SU-DHL-6 (cell line): ENCODE data around the gene RANBP17.

Experiments
- H2AFZ ChIP-seq: fragments of 200-600 bp; sonication (generic); 2 replicates; pipeline ENCODE4 v1.6.1; 2014; ENCODE audit warnings: low read depth, mild to moderate bottlenecking, moderate library complexity, mixed read lengths, antibody characterized with exemption, low read length; ENCODE audit not compliant: severe bottlenecking
- H3F3A ChIP-seq: fragments of 200-600 bp; shearing (Covaris generic); 2 replicates; pipeline ENCODE4 v1.6.0; 2016; ENCODE audit warnings: antibody characterized with exemption, mild to moderate bottlenecking; ENCODE audit not compliant: insufficient read depth
- H3K27ac ChIP-seq: fragments of 200-600 bp; sonication (generic); 2 replicates; pipeline ENCODE4 v1.5.1; 2016; ENCODE audit warnings: low read depth, mild to moderate bottlenecking, low read length, moderate library complexity, mixed read lengths
- H3K27me3 ChIP-seq: fragments of 200-600 bp; sonication (generic), shearing (Covaris generic); 2 replicates; pipeline ENCODE4 v1.6.0; 2014; ENCODE audit warnings: mild to moderate bottlenecking, low read length
- H3K36me3 ChIP-seq: fragments of 200-600 bp; sonication (generic); 2 replicates; pipeline ENCODE4 v1.6.1; 2014; ENCODE audit warnings: mild to moderate bottlenecking, low read length, mixed read lengths
- H3K4me2 ChIP-seq: fragments of 300-600, 200-600 bp; shearing (Covaris generic), sonication (generic); 2 replicates; pipeline ENCODE4 v1.6.0; 2014; ENCODE audit warnings: low read length, low read depth, mild to moderate bottlenecking; ENCODE audit not compliant: poor library complexity, severe bottlenecking
- H3K4me3 ChIP-seq: fragments of 200-600 bp; sonication (generic); 2 replicates; pipeline ENCODE4 v1.5.1; 2014; ENCODE audit warnings: antibody characterized with exemption, low read length, mild to moderate bottlenecking, mixed read lengths; ENCODE audit not compliant: insufficient read depth, poor library complexity, severe bottlenecking
- H3K79me2 ChIP-seq: fragments of 200-600 bp; sonication (generic); 2 replicates; pipeline ENCODE4 v1.6.1; 2014; ENCODE audit warnings: mild to moderate bottlenecking, low read length, moderate library complexity; ENCODE audit not compliant: insufficient read depth
- H3K9ac ChIP-seq: fragments of 200-600 bp; sonication (generic); 2 replicates; pipeline ENCODE4 v1.7.0; 2014; ENCODE audit warnings: mild to moderate bottlenecking, low read length
- H3K9me2 ChIP-seq: fragments of 200-600 bp; sonication (generic); replicated peaks from 2 replicates; pipeline ENCODE4 v1.6.1; 2014; ENCODE audit warnings: low read length; ENCODE audit not compliant: insufficient read depth
- H3K9me3 ChIP-seq: fragments of 200-600 bp; sonication (generic); 2 replicates; pipeline ENCODE4 v1.6.1; 2014; ENCODE audit warnings: low read length, mixed read lengths; ENCODE audit not compliant: insufficient read depth
- H4K20me1 ChIP-seq: fragments of 200-600 bp; sonication (generic); 2 replicates; pipeline ENCODE4 v1.6.1; 2014; ENCODE audit warnings: low read depth, mild to moderate bottlenecking, antibody characterized with exemption, low read length, moderate library complexity, mixed read lengths
- CTCF ChIP-seq: fragments of 200-600 bp; sonication (generic); IDR thresholded peaks from one replicate; pipeline ENCODE4 v1.5.1; 2017; ENCODE audit warnings: antibody characterized with exemption, mild to moderate bottlenecking, low read length, moderate library complexity; ENCODE audit not compliant: insufficient read depth, poor library complexity, severe bottlenecking
- EZH2phosphoT487 ChIP-seq: fragments of 200-600 bp; sonication (generic), shearing (Covaris generic); conservative IDR thresholded peaks from 2 replicates; pipeline ENCODE4 v1.6.1; 2018; ENCODE audit warnings: mild to moderate bottlenecking, antibody characterized with exemption, low read length, moderate library complexity, mixed read lengths

The RANBP17 gene

GRCh38 chr5:171010086-171010485, 148.3 kb downstream of the RANBP17 start:
- H3K36me3 ChIP-seq: no peaks in the 10 kb centered on the region
- no peaks in the 10 kb centered on the region for H3K9me2 ChIP-seq
- H2AFZ ChIP-seq: no peak overlapping the region
- H3K4me2 ChIP-seq: no peak overlapping the region
- no peaks in the 10 kb centered on the region for H3K9me3 ChIP-seq
- H3K79me2 ChIP-seq: no peaks in the 10 kb centered on the region
- H3K27me3 ChIP-seq: no peaks in the 10 kb centered on the region
- no peak overlapping the region for H3K27ac ChIP-seq
- no peak overlapping the region for H3K9ac ChIP-seq
- TF ChIP-seq CTCF: no peak
- no peak for TF ChIP-seq EZH2phosphoT487
- no peaks in the 10 kb centered on the region for H3F3A ChIP-seq
- H4K20me1 ChIP-seq: no peaks in the 10 kb centered on the region
- H3K4me3 ChIP-seq: no peak overlapping the region

GRCh38 chr5:171010816-171011215, 149.0 kb downstream of the RANBP17 start:
- no peaks in the 10 kb centered on the region for H3K79me2 ChIP-seq
- no peak overlapping the region for H3K4me2 ChIP-seq
- H4K20me1 ChIP-seq: no peaks in the 10 kb centered on the region
- no peak overlapping the region for H3K4me3 ChIP-seq
- H3K27me3 ChIP-seq: no peaks in the 10 kb centered on the region
- TF ChIP-seq CTCF (no peak), EZH2phosphoT487 (no peak)
- H3K9ac ChIP-seq: no peak overlapping the region
- no peaks in the 10 kb centered on the region for H3F3A ChIP-seq
- no peak overlapping the region for H2AFZ ChIP-seq
- no peak overlapping the region for H3K27ac ChIP-seq
- no peaks in the 10 kb centered on the region for H3K9me3 ChIP-seq
- no peaks in the 10 kb centered on the region for H3K9me2 ChIP-seq
- no peaks in the 10 kb centered on the region for H3K36me3 ChIP-seq

GRCh38 chr5:171023508-171023907, 161.7 kb downstream of the RANBP17 start:
- no peaks in the 10 kb centered on the region for H4K20me1 ChIP-seq
- no peak overlapping the region for H2AFZ ChIP-seq
- H3K9ac ChIP-seq: no peak overlapping the region
- H3K36me3 ChIP-seq: no peaks in the 10 kb centered on the region
- no peaks in the 10 kb centered on the region for H3F3A ChIP-seq
- H3K9me2 ChIP-seq: no peaks in the 10 kb centered on the region
- no peaks in the 10 kb centered on the region for H3K79me2 ChIP-seq
- H3K9me3 ChIP-seq: peaks cover 6% of the 10 kb centered on the region; the same call in 1 of the 2 replicates
- H3K4me2 ChIP-seq: no peak overlapping the region
- H3K27ac ChIP-seq: no peak overlapping the region
- no peak for TF ChIP-seq CTCF
- TF ChIP-seq EZH2phosphoT487: no peak
- no peaks in the 10 kb centered on the region for H3K27me3 ChIP-seq
- no peak overlapping the region for H3K4me3 ChIP-seq
